Fibroblast of the aortic adventitia (primary cell): ENCODE measurements around the gene ARL1. TPM values are rescaled to one million over a fixed set of nuclear protein-coding genes. Genes with fewer than 3 reads are reported as not detected.
"Not testable (repeated sequence)": the region's sequence is repeated elsewhere in the genome, so short reads cannot be mapped to it uniquely, and the experiment has no call there.

Source experiments
- DNase-seq: peaks from one replicate; pipeline ENCODE4 v3.0.0-alpha.2; 2010; ENCODE audit warnings: low read depth
- H3K4me3 ChIP-seq: 2 replicates; pipeline ENCODE4 v1.5.1; 2011; ENCODE audit warnings: low read depth, mild to moderate bottlenecking, control low read depth, low read length, moderate library complexity
- CTCF ChIP-seq: IDR thresholded peaks from 2 replicates; pipeline ENCODE4 v1.5.1; 2011; ENCODE audit warnings: mild to moderate bottlenecking, low read length, control low read depth, inconsistent platforms; ENCODE audit not compliant: insufficient read depth
- total RNA-seq: library from RNA; depleted of rRNA; stranded (reverse); fragments of >200 nt; gene quantifications from 2 replicates; pipeline ENCODE4 v1.2.3, GENCODE V29; 2012; ENCODE audit warnings: low replicate concordance

The ARL1 gene
- total RNA-seq, 1 donor, result 122 TPM

- no peak overlapping the region for H3K4me3 ChIP-seq
- TF ChIP-seq CTCF, result no peak
- DNase-seq, result no peak
Observed at GRCh38 chr12:101424620-101425019, 17.0 kb upstream of the ARL1 start.

GRCh38 chr12:101422066-101422465 lies 14.5 kb upstream of the ARL1 start:
- DNase-seq, H3K4me3 ChIP-seq: not testable (repeated sequence)

GRCh38 chr12:101415228-101415627 lies 7.7 kb upstream of the ARL1 start:
- no peak overlapping the region for H3K4me3 ChIP-seq
- no peak for TF ChIP-seq CTCF
- no peak for DNase-seq

- no peak overlapping the region for H3K4me3 ChIP-seq
- DNase-seq, result peak; percentile 75
- TF ChIP-seq CTCF, result peak; percentile 60
Observed at GRCh38 chr12:101414533-101415119, 7.1 kb upstream of the ARL1 start.

GRCh38 chr12:101410169-101410568 lies 2.6 kb upstream of the ARL1 start:
- not testable (repeated sequence) for H3K4me3 ChIP-seq, DNase-seq

- H3K4me3 ChIP-seq, result peak overlapping the region; percentile 91
- no peak for DNase-seq
- TF ChIP-seq CTCF, result no peak
Observed at GRCh38 chr12:101407049-101407435, 530 bp downstream of the ARL1 start.

GRCh38 chr12:101391181-101391580 lies 16.4 kb downstream of the ARL1 start:
- H3K4me3 ChIP-seq, DNase-seq: not testable (repeated sequence)

- no peak for TF ChIP-seq CTCF
- no peak overlapping the region for H3K4me3 ChIP-seq
- no peak for DNase-seq
Observed at GRCh38 chr12:101379149-101379548, 28.4 kb downstream of the ARL1 start.
